Bone marrow (tissue), 2 donors: ENCODE measurements around the gene TET2.
"Not testable (repeated sequence)": the region's sequence is repeated elsewhere in the genome, so short reads cannot be mapped to it uniquely, and the experiment has no call there.

Source experiments
- DNase-seq, 2 donors: peaks; one replicate each; lab custom pipeline; 2025; lab: John Stamatoyannopoulos, UW

The TET2 gene

GRCh38 chr4:105288121-105288520 is 141.4 kb downstream of the TET2 start:
- DNase-seq = no peak

- no peak for DNase-seq
Measured at GRCh38 chr4:105291925-105292324, 145.2 kb downstream of the TET2 start.

GRCh38 chr4:105293360-105293759 is 146.7 kb downstream of the TET2 start:
- DNase-seq = no peak

- DNase-seq = no peak
Measured at GRCh38 chr4:105296672-105297071, 150.0 kb downstream of the TET2 start.

- not testable (repeated sequence) for DNase-seq
Measured at GRCh38 chr4:105299027-105299426, 152.4 kb downstream of the TET2 start.

GRCh38 chr4:105304085-105304484 is 157.4 kb downstream of the TET2 start:
- no peak for DNase-seq

- DNase-seq = no peak
Measured at GRCh38 chr4:105305019-105305836, 158.6 kb downstream of the TET2 start.

GRCh38 chr4:105306158-105306781 is 159.6 kb downstream of the TET2 start:
- no peak for DNase-seq

- no peak for DNase-seq
Measured at GRCh38 chr4:105306820-105307219, 160.1 kb downstream of the TET2 start.

- DNase-seq = no peak
Measured at GRCh38 chr4:105318486-105318885, 171.8 kb downstream of the TET2 start.

- DNase-seq = no peak
Measured at GRCh38 chr4:105327222-105327621, 180.5 kb downstream of the TET2 start.

GRCh38 chr4:105327956-105328355 is 181.3 kb downstream of the TET2 start:
- no peak for DNase-seq

- DNase-seq = no peak
Measured at GRCh38 chr4:105329081-105329480, 182.4 kb downstream of the TET2 start.
